Muscle of back (tissue), 11 donors: ENCODE data around the gene SPNS1. TPM values are rescaled to one million over a fixed set of nuclear protein-coding genes. Genes with fewer than 3 reads are reported as not detected.
"Not testable (repeated sequence)": the region's sequence is repeated elsewhere in the genome, so short reads cannot be mapped to it uniquely, and the experiment has no call there.

Source experiments
- DNase-seq, 3 donors: peaks; one replicate each; pipeline versions ENCODE4 v3.0.0 to v3.0.0-alpha.2; 2013
- polyA plus RNA-seq, 10 donors: library from polyadenylated mRNA; unstranded; fragments of 120-200 nt; gene quantifications; one replicate each; pipeline ENCODE4 v1.2.1, GENCODE V29; 2013; ENCODE audit not compliant: insufficient read length in 10 of 10

SPNS1 gene
- polyA plus RNA-seq, 10 donors: 16.6 to 26.9 (median 22.8) TPM

- no peak for DNase-seq
Observed at GRCh38 chr16:28986492-28986891, 11.9 kb downstream of the SPNS1 start.

- DNase-seq: no peak
Observed at GRCh38 chr16:28987170-28987853, 12.7 kb downstream of the SPNS1 start.

- no peak for DNase-seq
Observed at GRCh38 chr16:28989363-28989762, 14.8 kb downstream of the SPNS1 start.

- DNase-seq: no peak
Observed at GRCh38 chr16:28990375-28991040, 15.9 kb downstream of the SPNS1 start.

- DNase-seq: no peak
Observed at GRCh38 chr16:28991687-28992086, 17.1 kb downstream of the SPNS1 start.

- DNase-seq: no peak
Observed at GRCh38 chr16:28992496-28992895, 17.9 kb downstream of the SPNS1 start.

- DNase-seq: no peak
Observed at GRCh38 chr16:28998837-28999236, 24.3 kb downstream of the SPNS1 start.

GRCh38 chr16:28999577-28999976 lies 25.0 kb downstream of the SPNS1 start:
- no peak for DNase-seq

GRCh38 chr16:29000019-29000418 lies 25.4 kb downstream of the SPNS1 start:
- DNase-seq: no peak

GRCh38 chr16:29004496-29005139 lies 30.0 kb downstream of the SPNS1 start:
- not testable (repeated sequence) for DNase-seq

- no peak for DNase-seq
Observed at GRCh38 chr16:29007730-29008593, 33.4 kb downstream of the SPNS1 start.

GRCh38 chr16:29009050-29009837 lies 34.7 kb downstream of the SPNS1 start:
- no peak for DNase-seq

GRCh38 chr16:29009838-29010166 lies 35.2 kb downstream of the SPNS1 start:
- no peak for DNase-seq

- no peak for DNase-seq
Observed at GRCh38 chr16:29011112-29011511, 36.5 kb downstream of the SPNS1 start.

GRCh38 chr16:29011851-29012250 lies 37.3 kb downstream of the SPNS1 start:
- no peak for DNase-seq

GRCh38 chr16:29012913-29013553 lies 38.5 kb downstream of the SPNS1 start:
- no peak for DNase-seq

- DNase-seq: no peak
Observed at GRCh38 chr16:29014561-29015069, 40.0 kb downstream of the SPNS1 start.

- no peak for DNase-seq
Observed at GRCh38 chr16:29022196-29022595, 47.6 kb downstream of the SPNS1 start.

- DNase-seq: no peak
Observed at GRCh38 chr16:29023279-29024277, 49.0 kb downstream of the SPNS1 start.
